Liver (tissue), 9 donors: ENCODE measurements around the gene PITRM1. TPM values are rescaled to one million over a fixed set of nuclear protein-coding genes. Genes with fewer than 3 reads are reported as not detected.

Experiments
- DNase-seq: peaks from one replicate; pipeline ENCODE4 v3.0.0-alpha.2; 2017; ENCODE audit warnings: low spot score
- H3K27ac ChIP-seq, 2 donors: one replicate each; pipeline ENCODE4 v1.7.0; 2013; ENCODE audit warnings: inconsistent platforms in 2 of 2, low read length in 2 of 2, control low read depth in 1 of 2, low read depth in 1 of 2, mild to moderate bottlenecking in 1 of 2
- H3K27me3 ChIP-seq, 4 donors: one replicate each; pipeline versions ENCODE4 v1.6.1 to v1.7.0; 2013; ENCODE audit warnings: low read length in 3 of 4, inconsistent platforms in 1 of 4, mild to moderate bottlenecking in 1 of 4, moderate library complexity in 1 of 4; ENCODE audit not compliant: control insufficient read depth in 4 of 4, insufficient read depth in 4 of 4
- H3K36me3 ChIP-seq, 4 donors: one replicate each; pipeline versions ENCODE4 v1.6.1 to v1.7.0; 2013; ENCODE audit warnings: low read length in 3 of 4, mild to moderate bottlenecking in 3 of 4, low read depth in 1 of 4, moderate library complexity in 1 of 4; ENCODE audit not compliant: control insufficient read depth in 4 of 4, insufficient read depth in 3 of 4
- H3K4me1 ChIP-seq, 4 donors: one replicate each; pipeline versions ENCODE4 v1.6.1 to v1.7.0; 2013; ENCODE audit warnings: low read length in 3 of 4, mild to moderate bottlenecking in 3 of 4, moderate library complexity in 1 of 4; ENCODE audit not compliant: control insufficient read depth in 4 of 4, insufficient read depth in 4 of 4
- H3K4me3 ChIP-seq, 3 donors: one replicate each; pipeline versions ENCODE4 v1.6.1 to v1.7.0; 2013; ENCODE audit warnings: low read length in 3 of 3, control low read depth in 1 of 3, low read depth in 1 of 3, mild to moderate bottlenecking in 1 of 3
- H3K9ac ChIP-seq, 2 donors: one replicate each; pipeline ENCODE4 v1.7.0; 2013; ENCODE audit warnings: low read length in 2 of 2, mild to moderate bottlenecking in 2 of 2, moderate library complexity in 2 of 2, control low read depth in 1 of 2, low read depth in 1 of 2
- H3K9me3 ChIP-seq, 4 donors: one replicate each; pipeline versions ENCODE4 v1.6.1 to v1.7.0; 2013; ENCODE audit warnings: low read length in 3 of 4; ENCODE audit not compliant: control insufficient read depth in 4 of 4
- EGR1 ChIP-seq, 2 donors: IDR thresholded peaks; 2 replicates each; pipeline ENCODE4 v1.6.1; 2016 to 2018; ENCODE audit warnings: antibody characterized with exemption in 2 of 2, low read depth in 2 of 2
- FOXA1 ChIP-seq: IDR thresholded peaks from 2 replicates; pipeline ENCODE4 v1.6.1; 2016; ENCODE audit warnings: antibody characterized with exemption
- FOXA2 ChIP-seq: IDR thresholded peaks from 2 replicates; pipeline ENCODE4 v1.6.1; 2016; ENCODE audit warnings: antibody characterized with exemption
- HNF4A ChIP-seq, 2 donors: conservative IDR thresholded peaks; 2 replicates each; pipeline ENCODE4 v1.6.1; 2016; ENCODE audit warnings: antibody characterized with exemption in 2 of 2, mild to moderate bottlenecking in 2 of 2
- HNF4G ChIP-seq: IDR thresholded peaks from 2 replicates; pipeline ENCODE4 v1.6.1; 2016; ENCODE audit warnings: antibody characterized with exemption
- MAX ChIP-seq: IDR thresholded peaks from 2 replicates; pipeline ENCODE4 v1.6.1; 2016; ENCODE audit warnings: antibody characterized with exemption
- NR2F2 ChIP-seq: IDR thresholded peaks from 2 replicates; pipeline ENCODE4 v1.6.1; 2016; ENCODE audit warnings: antibody characterized with exemption
- RAD21 ChIP-seq, 2 donors: IDR thresholded peaks; 2 replicates each; pipeline ENCODE4 v1.6.1; 2016; ENCODE audit warnings: antibody characterized with exemption in 2 of 2, mild to moderate bottlenecking in 2 of 2
- RXRA ChIP-seq, 2 donors: IDR thresholded peaks; 2 replicates each; pipeline ENCODE4 v1.6.1; 2017 to 2018; ENCODE audit warnings: antibody characterized with exemption in 2 of 2, mild to moderate bottlenecking in 1 of 2
- TAF1 ChIP-seq: conservative IDR thresholded peaks from 2 replicates; pipeline ENCODE4 v1.6.1; 2016; ENCODE audit warnings: antibody characterized with exemption, mild to moderate bottlenecking
- YY1 ChIP-seq: IDR thresholded peaks from 2 replicates; pipeline ENCODE4 v1.6.1; 2016; ENCODE audit warnings: antibody characterized with exemption, mild to moderate bottlenecking
- WGBS: extraction: QIAGEN DNeasy Blood & Tissue Kit; methylation state at CpG from one replicate; pipeline ENCODE4 v1.1.7; 2013; 5-methylcytosine and 5-hydroxymethylcytosine counted together
- polyA plus RNA-seq, 2 donors: library from polyadenylated mRNA; stranded (reverse) in 1 of 2; unstranded in 1 of 2; fragments of 200-250 nt in 1 of 2; fragments of >200 nt in 1 of 2; fragmentation: Nextera tagmentation in 1 of 2; extraction: Ambion mirVana in 1 of 2; gene quantifications; one replicate each; pipeline versions ENCODE4 v1.2.1 to v1.2.3, GENCODE V29; 2013 to 2015
- total RNA-seq, 2 donors: library from RNA; depleted of rRNA; stranded (reverse); fragments of >200 nt; gene quantifications; one replicate each; pipeline ENCODE4 v1.2.3, GENCODE V29; 2014
- TF ChIP-seq, protein P1 (sequence below): IDR thresholded peaks from 2 replicates; pipeline ENCODE4 v1.6.1; 2016; ENCODE audit warnings: antibody characterized with exemption
- TF ChIP-seq, protein P2 (sequence below): IDR thresholded peaks from 2 replicates; pipeline ENCODE4 v1.6.1; 2016; ENCODE audit warnings: antibody characterized with exemption, mild to moderate bottlenecking
- donor health status: healthy.
- donor health status: healthy.
- donor health status: healthy.
- donor health status: healthy.
- donor health status: healthy.

Gene PITRM1
- total and polyA plus RNA-seq, 4 donors = 21.1 to 43.1 (median 27.7) TPM

DNA sequence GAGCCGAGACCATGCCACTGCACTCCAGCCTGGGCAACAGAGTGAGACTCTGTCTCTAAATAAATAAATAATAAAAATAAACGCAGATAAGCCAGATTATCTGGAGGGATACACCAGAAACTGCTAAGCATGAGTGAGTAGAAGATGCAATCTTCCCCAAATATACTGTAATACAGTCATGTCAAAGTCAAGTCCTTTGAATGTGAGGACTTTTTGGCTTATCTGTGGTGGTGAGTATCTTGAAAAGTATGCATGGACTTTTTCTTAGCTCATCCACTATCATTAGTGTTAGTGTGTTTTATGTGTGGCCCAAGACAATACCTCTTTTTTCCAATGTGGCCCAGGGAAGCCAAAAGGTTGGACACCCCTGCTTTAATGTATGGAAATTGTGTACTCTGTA is 44.7 kb upstream of the PITRM1 start:
- Histone ChIP-seq H3K4me3 (no peak overlapping the region), H3K27me3 (peaks cover 0 to 3% (median 0%) of the 10 kb centered on the region in 4 donors), H3K9me3 (no peaks in the 10 kb centered on the region), H3K27ac (no peak overlapping the region), H3K9ac (no peak overlapping the region), H3K36me3 (no peaks in the 10 kb centered on the region), H3K4me1 (no peaks in the 10 kb centered on the region)
- 84% methylated on average over 2 of the region's 2 CpGs for WGBS
- TF ChIP-seq NR2F2 (no peak), YY1 (no peak), RXRA (IDR thresholded peaks at IDR 0.05) (no peak), RAD21 (IDR thresholded peaks at IDR 0.05) (no peak), TAF1 (no peak), MAX (no peak)
- no peak for DNase-seq

DNA sequence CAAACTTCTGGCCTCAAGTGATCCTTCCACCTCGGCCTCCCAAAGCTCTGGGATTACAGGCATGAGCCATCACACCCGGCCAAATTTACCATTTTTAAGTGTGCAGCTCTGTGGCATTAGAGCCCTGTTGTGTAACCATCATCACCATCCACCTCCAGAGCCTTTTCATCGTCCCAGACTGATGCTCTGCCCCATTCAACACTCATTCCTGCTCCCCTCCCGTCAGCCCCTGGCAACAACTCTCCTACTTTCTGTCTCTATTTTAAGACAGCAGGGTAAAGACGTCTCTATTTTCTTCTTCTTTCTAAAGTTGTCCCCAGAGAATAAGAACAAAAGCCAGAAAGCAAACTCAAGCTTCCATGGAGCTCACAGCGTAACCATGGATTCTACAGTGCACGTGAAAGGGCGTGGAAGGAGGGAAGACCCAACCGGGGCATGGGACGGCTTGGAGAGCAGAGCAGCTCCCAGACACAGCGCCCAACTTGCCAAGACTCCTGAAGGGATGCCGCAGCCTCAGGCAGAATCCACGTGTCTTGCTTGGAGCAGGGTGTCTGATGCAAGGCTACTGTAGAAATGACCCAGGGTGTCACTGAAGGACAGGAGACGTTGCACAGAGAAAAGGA is 42.7 kb upstream of the PITRM1 start:
- no peak overlapping the region for H3K9ac ChIP-seq
- no peaks in the 10 kb centered on the region for H3K4me1 ChIP-seq
- DNase-seq = no peak
- 78% methylated on average over 14 of the region's 14 CpGs for WGBS
- H3K9me3 ChIP-seq = no peaks in the 10 kb centered on the region
- no peak for TF ChIP-seq TAF1
- no peak for TF ChIP-seq FOXA2
- TF ChIP-seq, protein P1, sequence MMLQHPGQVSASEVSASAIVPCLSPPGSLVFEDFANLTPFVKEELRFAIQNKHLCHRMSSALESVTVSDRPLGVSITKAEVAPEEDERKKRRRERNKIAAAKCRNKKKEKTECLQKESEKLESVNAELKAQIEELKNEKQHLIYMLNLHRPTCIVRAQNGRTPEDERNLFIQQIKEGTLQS = no peak
- TF ChIP-seq HNF4G = no peak
- TF ChIP-seq, protein P2, sequence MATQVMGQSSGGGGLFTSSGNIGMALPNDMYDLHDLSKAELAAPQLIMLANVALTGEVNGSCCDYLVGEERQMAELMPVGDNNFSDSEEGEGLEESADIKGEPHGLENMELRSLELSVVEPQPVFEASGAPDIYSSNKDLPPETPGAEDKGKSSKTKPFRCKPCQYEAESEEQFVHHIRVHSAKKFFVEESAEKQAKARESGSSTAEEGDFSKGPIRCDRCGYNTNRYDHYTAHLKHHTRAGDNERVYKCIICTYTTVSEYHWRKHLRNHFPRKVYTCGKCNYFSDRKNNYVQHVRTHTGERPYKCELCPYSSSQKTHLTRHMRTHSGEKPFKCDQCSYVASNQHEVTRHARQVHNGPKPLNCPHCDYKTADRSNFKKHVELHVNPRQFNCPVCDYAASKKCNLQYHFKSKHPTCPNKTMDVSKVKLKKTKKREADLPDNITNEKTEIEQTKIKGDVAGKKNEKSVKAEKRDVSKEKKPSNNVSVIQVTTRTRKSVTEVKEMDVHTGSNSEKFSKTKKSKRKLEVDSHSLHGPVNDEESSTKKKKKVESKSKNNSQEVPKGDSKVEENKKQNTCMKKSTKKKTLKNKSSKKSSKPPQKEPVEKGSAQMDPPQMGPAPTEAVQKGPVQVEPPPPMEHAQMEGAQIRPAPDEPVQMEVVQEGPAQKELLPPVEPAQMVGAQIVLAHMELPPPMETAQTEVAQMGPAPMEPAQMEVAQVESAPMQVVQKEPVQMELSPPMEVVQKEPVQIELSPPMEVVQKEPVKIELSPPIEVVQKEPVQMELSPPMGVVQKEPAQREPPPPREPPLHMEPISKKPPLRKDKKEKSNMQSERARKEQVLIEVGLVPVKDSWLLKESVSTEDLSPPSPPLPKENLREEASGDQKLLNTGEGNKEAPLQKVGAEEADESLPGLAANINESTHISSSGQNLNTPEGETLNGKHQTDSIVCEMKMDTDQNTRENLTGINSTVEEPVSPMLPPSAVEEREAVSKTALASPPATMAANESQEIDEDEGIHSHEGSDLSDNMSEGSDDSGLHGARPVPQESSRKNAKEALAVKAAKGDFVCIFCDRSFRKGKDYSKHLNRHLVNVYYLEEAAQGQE = no peak
- TF ChIP-seq YY1 = no peak
- no peak for TF ChIP-seq HNF4A (conservative IDR thresholded peaks at IDR 0.05)
- H3K27me3 ChIP-seq = peaks cover 0 to 2% (median 0%) of the 10 kb centered on the region in 4 donors
- no peak overlapping the region for H3K27ac ChIP-seq
- H3K36me3 ChIP-seq = no peaks in the 10 kb centered on the region
- H3K4me3 ChIP-seq = no peak overlapping the region

GRCh38 chr10:3213758-3214515 is 41.4 kb upstream of the PITRM1 start:
- Histone ChIP-seq H3K27ac (no peak overlapping the region), H3K4me1 (no peaks in the 10 kb centered on the region), H3K4me3 (no peak overlapping the region), H3K36me3 (no peaks in the 10 kb centered on the region), H3K27me3 (no peaks in the 10 kb centered on the region), H3K9ac (no peak overlapping the region), H3K9me3 (no peaks in the 10 kb centered on the region)
- no peak for TF ChIP-seq FOXA1
- TF ChIP-seq, protein P1 = no peak
- TF ChIP-seq TAF1 = no peak
- no peak for TF ChIP-seq EGR1 (IDR thresholded peaks at IDR 0.05; ENCODE audit: low read depth in 2 of 2)
- no peak for DNase-seq
- 88% methylated on average over 20 of the region's 20 CpGs for WGBS
